ENCODE data around the gene RARB.

Gene RARB

DNA sequence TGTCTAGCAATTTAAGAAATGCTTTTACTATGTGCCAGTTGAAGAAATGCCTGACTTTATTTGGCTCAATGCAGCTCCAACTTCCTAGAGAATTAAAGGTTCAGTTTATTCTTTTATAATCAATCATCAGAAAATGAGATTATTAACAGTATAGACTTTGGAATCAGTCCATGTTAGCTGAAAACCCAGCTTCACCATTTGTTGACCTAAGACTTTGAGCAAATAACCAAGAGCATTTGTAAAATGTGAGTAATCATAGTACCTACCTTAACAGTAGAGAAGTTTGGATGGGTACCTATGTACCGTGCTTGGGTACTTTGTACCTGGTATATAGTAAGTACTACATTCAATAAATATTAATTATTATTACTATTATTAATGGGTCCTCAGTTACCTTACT, 105.9 kb downstream of the RARB start:
- TF ChIP-seq EZH2 (IDR thresholded peaks at IDR 0.05; ENCODE audit: borderline replicate concordance, low read length) = no peak
- TF ChIP-seq, protein P1, sequence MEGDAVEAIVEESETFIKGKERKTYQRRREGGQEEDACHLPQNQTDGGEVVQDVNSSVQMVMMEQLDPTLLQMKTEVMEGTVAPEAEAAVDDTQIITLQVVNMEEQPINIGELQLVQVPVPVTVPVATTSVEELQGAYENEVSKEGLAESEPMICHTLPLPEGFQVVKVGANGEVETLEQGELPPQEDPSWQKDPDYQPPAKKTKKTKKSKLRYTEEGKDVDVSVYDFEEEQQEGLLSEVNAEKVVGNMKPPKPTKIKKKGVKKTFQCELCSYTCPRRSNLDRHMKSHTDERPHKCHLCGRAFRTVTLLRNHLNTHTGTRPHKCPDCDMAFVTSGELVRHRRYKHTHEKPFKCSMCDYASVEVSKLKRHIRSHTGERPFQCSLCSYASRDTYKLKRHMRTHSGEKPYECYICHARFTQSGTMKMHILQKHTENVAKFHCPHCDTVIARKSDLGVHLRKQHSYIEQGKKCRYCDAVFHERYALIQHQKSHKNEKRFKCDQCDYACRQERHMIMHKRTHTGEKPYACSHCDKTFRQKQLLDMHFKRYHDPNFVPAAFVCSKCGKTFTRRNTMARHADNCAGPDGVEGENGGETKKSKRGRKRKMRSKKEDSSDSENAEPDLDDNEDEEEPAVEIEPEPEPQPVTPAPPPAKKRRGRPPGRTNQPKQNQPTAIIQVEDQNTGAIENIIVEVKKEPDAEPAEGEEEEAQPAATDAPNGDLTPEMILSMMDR (IDR thresholded peaks at IDR 0.05; ENCODE audit: low read length) = no peak
- Histone ChIP-seq H3K4me3 (ENCODE audit: low read depth, low read length, poor library complexity, severe bottlenecking) (no peak overlapping the region), H4K20me1 (ENCODE audit: insufficient read depth, low read length) (no peaks in the 10 kb centered on the region), H2AFZ (ENCODE audit: low read length) (no peak overlapping the region), H3F3A (ENCODE audit: insufficient read depth, low read length) (no peaks in the 10 kb centered on the region), H3K9ac (ENCODE audit: low read length) (no peak overlapping the region), H3K27me3 (ENCODE audit: insufficient read depth, low read length) (no peaks in the 10 kb centered on the region; the same call in 1 of the 2 replicates), H3K4me1 (ENCODE audit: insufficient read depth, low read length, severe bottlenecking) (no peaks in the 10 kb centered on the region), H3K79me2 (ENCODE audit: insufficient read depth, low read length) (no peaks in the 10 kb centered on the region), H3K36me3 (ENCODE audit: insufficient read depth, low read length) (no peaks in the 10 kb centered on the region), H3K9me3 (ENCODE audit: low read length) (peaks cover 3% of the 10 kb centered on the region; the same call in 1 of the 2 replicates), H3K9me2 (ENCODE audit: low read depth, low read length) (no peaks in the 10 kb centered on the region), H3K27ac (ENCODE audit: low read depth, low read length, poor library complexity, severe bottlenecking) (no peak overlapping the region), H3K4me2 (ENCODE audit: low read length) (no peak overlapping the region)

DNA sequence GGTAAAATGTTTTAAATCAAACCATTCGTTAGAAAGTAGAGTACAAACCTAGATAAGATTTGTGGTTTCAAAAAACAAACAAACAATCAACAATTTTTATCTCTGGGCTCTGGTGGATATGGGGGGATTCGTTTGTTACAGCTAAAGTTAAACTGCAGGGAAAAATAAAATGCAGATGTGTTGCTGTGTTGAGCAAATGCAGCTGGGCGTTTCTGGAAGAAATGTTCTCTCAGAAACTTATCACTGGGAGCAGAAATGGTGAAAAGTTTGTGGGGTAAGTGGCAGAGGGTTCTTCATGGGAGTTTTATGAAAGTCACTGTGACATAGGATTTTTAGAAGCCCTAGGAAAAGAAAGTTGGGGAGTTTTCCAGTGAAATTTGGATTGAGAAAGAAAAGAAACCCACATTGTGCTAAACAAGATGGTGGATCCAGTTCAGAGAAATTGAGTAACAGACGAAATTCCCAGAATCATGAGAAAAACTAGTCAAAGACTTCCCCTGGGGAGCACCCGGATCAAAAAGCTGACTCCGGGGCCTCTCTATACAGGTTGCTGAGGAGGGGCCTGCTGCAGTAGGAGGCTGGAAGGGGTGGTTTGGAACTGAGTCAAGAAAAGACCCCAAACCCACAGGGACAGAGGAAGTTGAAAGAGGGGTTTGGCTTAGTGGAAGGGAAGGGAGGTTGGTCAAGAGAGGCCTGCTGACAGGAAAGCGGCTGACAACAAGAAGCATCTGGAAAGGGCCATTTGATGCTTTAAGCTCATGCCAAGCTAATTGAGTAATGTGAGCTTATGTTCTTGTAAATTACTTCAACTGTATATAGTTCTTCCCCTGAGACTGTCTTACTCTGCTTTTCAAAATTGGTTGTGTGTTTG, 108.7 kb downstream of the RARB start:
- no peak overlapping the region for H2AFZ ChIP-seq (ENCODE audit: low read length)
- no peaks in the 10 kb centered on the region for H3K9me2 ChIP-seq (ENCODE audit: low read depth, low read length)
- H3K36me3 ChIP-seq (ENCODE audit: insufficient read depth, low read length) = no peaks in the 10 kb centered on the region
- H3F3A ChIP-seq (ENCODE audit: insufficient read depth, low read length) = no peaks in the 10 kb centered on the region
- H3K27ac ChIP-seq (ENCODE audit: low read depth, low read length, poor library complexity, severe bottlenecking) = no peak overlapping the region
- no peaks in the 10 kb centered on the region for H3K79me2 ChIP-seq (ENCODE audit: insufficient read depth, low read length)
- no peaks in the 10 kb centered on the region for H3K4me1 ChIP-seq (ENCODE audit: insufficient read depth, low read length, severe bottlenecking)
- no peaks in the 10 kb centered on the region for H4K20me1 ChIP-seq (ENCODE audit: insufficient read depth, low read length)
- TF ChIP-seq, protein P1 (IDR thresholded peaks at IDR 0.05; ENCODE audit: low read length) = no peak
- no peak for TF ChIP-seq EZH2 (IDR thresholded peaks at IDR 0.05; ENCODE audit: borderline replicate concordance, low read length)
- H3K4me3 ChIP-seq (ENCODE audit: low read depth, low read length, poor library complexity, severe bottlenecking) = no peak overlapping the region
- no peak overlapping the region for H3K9ac ChIP-seq (ENCODE audit: low read length)
- no peak overlapping the region for H3K4me2 ChIP-seq (ENCODE audit: low read length)
- H3K9me3 ChIP-seq (ENCODE audit: low read length) = peaks cover 3% of the 10 kb centered on the region; the same call in 1 of the 2 replicates
- H3K27me3 ChIP-seq (ENCODE audit: insufficient read depth, low read length) = no peaks in the 10 kb centered on the region

DNA sequence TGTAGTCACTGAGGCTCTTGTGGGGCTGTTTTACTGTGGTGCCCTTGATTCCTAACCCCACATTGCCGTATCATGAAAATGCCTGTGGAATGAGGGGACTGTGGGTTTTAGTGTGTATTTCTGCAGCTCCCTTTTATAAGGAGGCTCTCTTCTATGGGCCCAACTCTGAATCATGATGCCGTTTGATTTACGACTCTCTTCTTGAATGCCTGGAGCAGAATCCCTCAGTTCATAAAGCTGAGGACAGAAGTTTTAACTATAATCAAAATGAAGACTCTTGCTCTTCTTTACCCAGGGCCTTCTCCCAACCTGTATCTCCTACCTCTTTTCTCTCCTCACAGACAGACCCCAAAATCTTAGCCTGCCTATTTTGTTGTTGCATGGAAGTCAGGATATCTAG, 109.5 kb downstream of the RARB start:
- peaks cover 2% of the 10 kb centered on the region; the same call in 1 of the 2 replicates for H3K9me3 ChIP-seq (ENCODE audit: low read length)
- H3K4me2 ChIP-seq (ENCODE audit: low read length) = no peak overlapping the region
- H3K27ac ChIP-seq (ENCODE audit: low read depth, low read length, poor library complexity, severe bottlenecking) = no peak overlapping the region
- H3K9ac ChIP-seq (ENCODE audit: low read length) = no peak overlapping the region
- H3K36me3 ChIP-seq (ENCODE audit: insufficient read depth, low read length) = no peaks in the 10 kb centered on the region
- H3K9me2 ChIP-seq (ENCODE audit: low read depth, low read length) = no peaks in the 10 kb centered on the region
- TF ChIP-seq, protein P1 (IDR thresholded peaks at IDR 0.05; ENCODE audit: low read length) = no peak
- no peak for TF ChIP-seq EZH2 (IDR thresholded peaks at IDR 0.05; ENCODE audit: borderline replicate concordance, low read length)
- no peaks in the 10 kb centered on the region for H3F3A ChIP-seq (ENCODE audit: insufficient read depth, low read length)
- no peak overlapping the region for H3K4me3 ChIP-seq (ENCODE audit: low read depth, low read length, poor library complexity, severe bottlenecking)
- H3K4me1 ChIP-seq (ENCODE audit: insufficient read depth, low read length, severe bottlenecking) = no peaks in the 10 kb centered on the region
- no peaks in the 10 kb centered on the region for H3K79me2 ChIP-seq (ENCODE audit: insufficient read depth, low read length)
- H3K27me3 ChIP-seq (ENCODE audit: insufficient read depth, low read length) = no peaks in the 10 kb centered on the region
- no peaks in the 10 kb centered on the region for H4K20me1 ChIP-seq (ENCODE audit: insufficient read depth, low read length)
- no peak overlapping the region for H2AFZ ChIP-seq (ENCODE audit: low read length)
